Activated CD4-positive, alpha-beta memory T cell treated with anti-CD3 and anti-CD28 coated beads, Interleukin-2, amount 10 ng/mL, durations not matched to agents 7 days and 5 days (primary cell): ENCODE measurements around the gene VGLL4. TPM values are rescaled to one million over a fixed set of nuclear protein-coding genes. Genes with fewer than 3 reads are reported as not detected.
"Not testable (repeated sequence)": the region's sequence is repeated elsewhere in the genome, so short reads cannot be mapped to it uniquely, and the experiment has no call there.

Experiments used
- CTCF ChIA-PET: fragments of 350-600 bp; sonication (Branson Sonifier 250); formaldehyde crosslinking; loops from one replicate; lab custom pipeline; 2021; ENCODE audit warnings: antibody characterized with exemption, inconsistent platforms; lab: Charles Lee
- POLR2A ChIA-PET: fragments of 350-600 bp; sonication (Branson Sonifier 250); formaldehyde crosslinking; loops from one replicate; lab custom pipeline; 2021; ENCODE audit warnings: antibody characterized with exemption; lab: Charles Lee
- DNase-seq: peaks from one replicate; pipeline ENCODE4 v3.0.0-alpha.2; 2020
- H3K27ac Mint-ChIP-seq: one replicate; pipeline ENCODE4 v1.8.0; 2021; ENCODE audit warnings: mild to moderate bottlenecking, mixed read lengths
- H3K27me3 Mint-ChIP-seq: one replicate; pipeline ENCODE4 v1.8.0; 2021; ENCODE audit warnings: mixed read lengths
- H3K36me3 Mint-ChIP-seq: one replicate; pipeline ENCODE4 v1.8.0; 2021; ENCODE audit warnings: low read depth, mixed read lengths
- H3K4me1 Mint-ChIP-seq: one replicate; pipeline ENCODE4 v1.8.0; 2021; ENCODE audit warnings: mixed read lengths
- H3K4me3 Mint-ChIP-seq: one replicate; pipeline ENCODE4 v1.8.0; 2021; ENCODE audit warnings: mild to moderate bottlenecking, mixed read lengths
- H3K9me3 Mint-ChIP-seq: one replicate; pipeline ENCODE4 v1.8.0; 2021; ENCODE audit warnings: mixed read lengths
- total RNA-seq, 2 experiments: library from RNA; stranded (reverse); gene quantifications; one replicate each; pipeline ENCODE4 v1.2.3, GENCODE V29; 2021

Gene VGLL4
- total RNA-seq, 2 experiments from 2014 or later = 47.8 to 49.2 TPM

- Mint-ChIP-seq H3K36me3 (peaks cover 25% of the 10 kb centered on the region), H3K4me3 (no peak overlapping the region), H3K4me1 (peaks cover 17% of the 10 kb centered on the region), H3K27me3 (no peaks in the 10 kb centered on the region), H3K27ac (no peak overlapping the region), H3K9me3 (no peaks in the 10 kb centered on the region)
- ChIA-PET POLR2A (no interaction called here), CTCF (no interaction called here)
- DNase-seq = no peak
Observed at GRCh38 chr3:11583638-11584046, 60.1 kb downstream of the VGLL4 start.

GRCh38 chr3:11583235-11583634 is 60.5 kb downstream of the VGLL4 start:
- Mint-ChIP-seq H3K4me1 (peaks cover 13% of the 10 kb centered on the region), H3K9me3 (no peaks in the 10 kb centered on the region), H3K36me3 (peaks cover 23% of the 10 kb centered on the region), H3K4me3 (no peak overlapping the region), H3K27ac (no peak overlapping the region), H3K27me3 (no peaks in the 10 kb centered on the region)
- no peak for DNase-seq
- CTCF ChIA-PET = no interaction called here
- POLR2A ChIA-PET = no interaction called here

GRCh38 chr3:11582191-11582968 is 61.3 kb downstream of the VGLL4 start:
- Mint-ChIP-seq H3K4me3 (no peak overlapping the region), H3K27me3 (no peaks in the 10 kb centered on the region), H3K36me3 (peaks cover 14% of the 10 kb centered on the region), H3K27ac (no peak overlapping the region), H3K9me3 (no peaks in the 10 kb centered on the region), H3K4me1 (peaks cover 4% of the 10 kb centered on the region)
- CTCF ChIA-PET = interaction anchor here (0.7 kb wide), 1 partner anchor 1206 kb away, joined by 3 read pairs; no protein-coding TSS in a partner anchor
- POLR2A ChIA-PET = interaction anchor here (0.8 kb wide), 1 partner anchor 264 kb away, joined by 3 read pairs; the partner anchor contains the start of gene TAMM41
- no peak for DNase-seq

DNA sequence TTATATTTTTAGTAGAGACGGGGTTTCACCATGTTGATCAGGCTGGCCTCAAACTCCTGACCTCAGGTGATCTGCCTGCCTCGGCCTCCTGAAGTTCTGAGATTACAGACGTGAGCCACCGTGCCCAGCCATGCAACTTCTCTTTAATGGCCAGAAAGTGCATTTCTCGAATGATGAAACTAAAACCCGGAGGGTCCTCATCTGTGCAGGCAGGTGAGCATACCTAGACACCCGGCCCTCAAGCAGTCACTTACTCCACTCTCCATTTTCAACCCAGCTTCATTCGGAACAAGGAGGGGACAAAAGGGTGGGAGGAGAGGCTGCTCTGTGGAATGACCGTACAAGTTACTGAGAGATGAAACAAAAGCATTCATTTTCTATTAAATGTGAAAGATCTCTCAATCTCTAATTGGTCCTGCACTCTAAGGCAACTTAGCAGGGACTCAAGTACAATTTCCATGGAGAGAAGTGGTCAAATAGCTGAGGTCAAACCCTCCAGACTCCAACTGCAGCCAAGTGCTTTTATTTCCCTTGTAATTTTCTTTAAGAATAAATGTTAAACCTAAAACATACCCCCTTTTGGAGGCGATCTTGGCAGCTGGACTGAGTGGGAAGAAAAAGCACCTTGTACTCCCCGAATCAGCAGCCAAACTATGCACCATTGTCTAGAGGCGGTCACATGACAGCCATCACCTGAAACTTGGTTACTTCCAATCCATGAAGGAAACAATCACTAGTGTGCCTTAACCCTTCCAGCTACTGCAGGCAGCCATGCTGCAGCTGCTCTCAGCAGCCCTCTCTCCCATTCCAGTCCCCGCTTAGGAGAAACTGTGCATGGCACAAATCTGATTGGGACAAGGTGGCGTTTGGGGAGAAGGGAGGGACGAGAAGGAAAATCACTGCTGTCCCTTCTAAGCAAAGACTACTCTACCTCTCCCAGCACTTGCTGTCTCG is 62.2 kb downstream of the VGLL4 start:
- CTCF ChIA-PET = interaction anchor here (0.7 kb wide), 1 partner anchor 1207 kb away, joined by 3 read pairs; no protein-coding TSS in a partner anchor
- no peak overlapping the region for H3K4me3 Mint-ChIP-seq
- POLR2A ChIA-PET = interaction anchor here (0.8 kb wide), 1 partner anchor 265 kb away, joined by 3 read pairs; the partner anchor contains the start of gene TAMM41

DNA sequence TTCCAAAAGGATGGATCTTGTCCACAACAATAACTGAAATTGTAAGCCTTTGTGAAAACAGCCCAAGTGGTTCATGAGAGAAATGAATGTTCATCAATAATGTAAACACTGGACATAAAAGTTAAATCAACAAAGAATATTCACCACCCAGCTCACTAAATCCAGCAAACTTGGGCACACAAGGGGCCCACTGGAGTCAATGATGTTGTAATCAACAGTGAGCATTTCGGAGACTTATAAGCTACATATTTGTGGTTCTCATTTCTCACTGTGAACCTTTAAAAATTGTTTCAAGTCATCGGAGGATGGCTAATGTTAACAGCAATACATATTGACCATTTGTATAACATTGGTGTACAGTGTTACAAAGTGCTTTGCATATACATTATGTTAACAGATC is 63.1 kb downstream of the VGLL4 start:
- Mint-ChIP-seq H3K4me3 (no peak overlapping the region), H3K27ac (no peak overlapping the region), H3K4me1 (peaks cover 4% of the 10 kb centered on the region), H3K9me3 (no peaks in the 10 kb centered on the region), H3K27me3 (no peaks in the 10 kb centered on the region), H3K36me3 (peaks cover 12% of the 10 kb centered on the region)
- POLR2A ChIA-PET = no interaction called here
- DNase-seq = no peak
- CTCF ChIA-PET = no interaction called here

More for the DNA sequence above, 62.2 kb downstream of the VGLL4 start:
- H3K9me3 Mint-ChIP-seq = no peaks in the 10 kb centered on the region
- H3K27me3 Mint-ChIP-seq = no peaks in the 10 kb centered on the region
- peaks cover 12% of the 10 kb centered on the region for H3K36me3 Mint-ChIP-seq
- no peak for DNase-seq
- H3K4me1 Mint-ChIP-seq = peaks cover 4% of the 10 kb centered on the region
- no peak overlapping the region for H3K27ac Mint-ChIP-seq

GRCh38 chr3:11578169-11578568 is 65.5 kb downstream of the VGLL4 start:
- Mint-ChIP-seq H3K4me1 (no peaks in the 10 kb centered on the region), H3K27ac (no peak overlapping the region), H3K36me3 (peaks cover 9% of the 10 kb centered on the region), H3K9me3 (no peaks in the 10 kb centered on the region), H3K4me3 (no peak overlapping the region), H3K27me3 (no peaks in the 10 kb centered on the region)
- ChIA-PET CTCF (no interaction called here), POLR2A (no interaction called here)
- no peak for DNase-seq

DNA sequence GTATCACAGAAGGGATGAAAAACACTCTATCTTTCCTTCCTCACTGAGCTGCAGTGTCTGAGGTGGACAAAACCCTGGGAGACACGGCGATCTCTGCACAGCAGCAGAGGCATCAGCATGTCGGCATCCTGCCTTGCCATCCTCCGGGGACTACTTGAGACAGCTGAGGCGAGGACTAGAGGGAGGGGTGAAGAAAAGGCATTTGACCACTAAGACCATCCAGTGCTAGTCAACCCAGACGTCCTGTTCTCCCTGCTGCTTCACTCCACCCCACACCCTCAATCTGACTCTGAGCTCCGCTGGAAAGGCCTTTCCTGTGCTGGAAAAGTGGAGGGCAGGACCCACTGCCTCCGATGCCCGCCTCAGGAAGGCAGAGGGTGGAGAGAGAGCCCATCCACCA is 67.3 kb downstream of the VGLL4 start:
- no peak overlapping the region for H3K27ac Mint-ChIP-seq
- no peaks in the 10 kb centered on the region for H3K9me3 Mint-ChIP-seq
- no peak overlapping the region for H3K4me3 Mint-ChIP-seq
- H3K27me3 Mint-ChIP-seq = no peaks in the 10 kb centered on the region
- DNase-seq = no peak
- CTCF ChIA-PET = no interaction called here
- POLR2A ChIA-PET = interaction anchor here (1.3 kb wide), 1 partner anchor 67 kb away, joined by 3 read pairs; the partner anchor contains the start of gene VGLL4
- H3K4me1 Mint-ChIP-seq = no peaks in the 10 kb centered on the region
- peaks cover 11% of the 10 kb centered on the region for H3K36me3 Mint-ChIP-seq

DNA sequence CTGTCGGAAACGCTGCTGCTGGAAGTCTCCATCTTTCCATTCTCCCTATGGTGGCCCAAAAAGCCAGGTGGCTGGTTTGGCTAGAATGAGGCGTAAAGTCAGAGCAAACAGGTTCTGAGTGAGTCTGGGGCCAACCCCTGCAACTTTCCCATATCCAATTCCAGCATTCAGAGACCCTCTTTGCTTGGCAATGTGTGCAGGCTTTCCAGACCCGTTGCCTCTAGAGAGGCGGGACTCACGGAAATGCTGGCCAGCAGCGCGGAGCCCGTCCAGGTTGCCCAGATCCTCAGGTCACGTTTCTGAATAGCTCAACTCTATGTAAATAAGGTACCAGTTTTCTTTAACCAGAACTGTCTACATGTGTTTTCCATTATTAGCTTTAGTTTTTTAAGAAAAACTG is 68.0 kb downstream of the VGLL4 start:
- Mint-ChIP-seq H3K4me3 (no peak overlapping the region), H3K27ac (no peak overlapping the region), H3K27me3 (no peaks in the 10 kb centered on the region), H3K4me1 (no peaks in the 10 kb centered on the region), H3K36me3 (peaks cover 11% of the 10 kb centered on the region), H3K9me3 (no peaks in the 10 kb centered on the region)
- DNase-seq = no peak
- POLR2A ChIA-PET = interaction anchor here (1.3 kb wide), 1 partner anchor 68 kb away, joined by 3 read pairs; the partner anchor contains the start of gene VGLL4
- CTCF ChIA-PET = no interaction called here

- POLR2A ChIA-PET = interaction anchor here (1.3 kb wide), 1 partner anchor 68 kb away, joined by 3 read pairs; the partner anchor contains the start of gene VGLL4
- CTCF ChIA-PET = no interaction called here
Observed at GRCh38 chr3:11574981-11575669, 68.6 kb downstream of the VGLL4 start.

GRCh38 chr3:11572660-11573059 is 71.1 kb downstream of the VGLL4 start:
- H3K4me3 Mint-ChIP-seq, H3K9me3 Mint-ChIP-seq, DNase-seq, H3K27ac Mint-ChIP-seq, POLR2A ChIA-PET, CTCF ChIA-PET, H3K27me3 Mint-ChIP-seq, H3K36me3 Mint-ChIP-seq, H3K4me1 Mint-ChIP-seq: not testable (repeated sequence)

More at GRCh38 chr3:11574981-11575669, 68.6 kb downstream of the VGLL4 start:
- Mint-ChIP-seq H3K27me3 (no peaks in the 10 kb centered on the region), H3K9me3 (no peaks in the 10 kb centered on the region), H3K36me3 (peaks cover 6% of the 10 kb centered on the region), H3K27ac (no peak overlapping the region), H3K4me1 (no peaks in the 10 kb centered on the region), H3K4me3 (no peak overlapping the region)
- DNase-seq = no peak

DNA sequence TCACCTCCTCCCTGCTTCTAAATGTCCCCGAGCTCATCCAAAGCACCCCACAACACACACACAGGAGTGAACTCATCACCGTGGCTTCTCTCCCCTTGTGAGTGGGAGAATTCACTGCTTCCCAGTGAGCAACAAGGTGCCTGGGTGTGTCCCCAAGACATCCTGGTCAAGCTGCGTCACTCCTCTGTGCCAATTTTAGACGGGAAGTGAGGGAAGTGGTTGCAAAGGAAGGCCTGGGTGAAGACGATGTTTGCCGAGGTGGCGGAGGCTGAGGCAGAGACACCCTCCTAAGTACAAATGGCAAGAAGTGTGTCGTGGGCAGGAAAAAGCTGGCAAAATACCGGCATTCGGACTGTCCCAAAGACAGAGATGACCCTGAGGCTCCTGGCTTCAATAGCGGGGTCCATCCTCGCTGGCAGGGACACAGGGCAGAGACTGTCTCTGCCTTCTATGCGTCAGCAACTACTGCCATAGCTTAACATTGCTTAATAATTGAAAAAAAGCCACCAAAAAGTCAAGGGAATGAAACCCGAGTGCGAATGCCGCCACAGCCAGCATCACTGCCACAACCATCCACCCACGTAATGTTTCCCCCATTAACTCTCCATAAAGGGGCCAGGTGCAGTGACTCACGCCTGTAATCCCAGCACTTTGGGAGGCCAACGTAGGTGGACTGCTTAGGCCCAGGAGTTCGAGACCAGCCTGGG is 72.8 kb downstream of the VGLL4 start:
- no peak for DNase-seq
- peaks cover 16% of the 10 kb centered on the region for H3K36me3 Mint-ChIP-seq
- ChIA-PET CTCF (no interaction called here), POLR2A (no interaction called here)
- no peaks in the 10 kb centered on the region for H3K9me3 Mint-ChIP-seq
- no peak overlapping the region for H3K4me3 Mint-ChIP-seq
- H3K27ac Mint-ChIP-seq = no peak overlapping the region
- H3K27me3 Mint-ChIP-seq = no peaks in the 10 kb centered on the region
- H3K4me1 Mint-ChIP-seq = no peaks in the 10 kb centered on the region

- no peak for DNase-seq
- H3K27ac Mint-ChIP-seq = no peak overlapping the region
- ChIA-PET POLR2A (no interaction called here), CTCF (no interaction called here)
- no peak overlapping the region for H3K4me3 Mint-ChIP-seq
- peaks cover 20% of the 10 kb centered on the region for H3K36me3 Mint-ChIP-seq
- H3K4me1 Mint-ChIP-seq = no peaks in the 10 kb centered on the region
- no peaks in the 10 kb centered on the region for H3K9me3 Mint-ChIP-seq
- no peaks in the 10 kb centered on the region for H3K27me3 Mint-ChIP-seq
Observed at GRCh38 chr3:11570251-11570650, 73.5 kb downstream of the VGLL4 start.
